CD14-positive monocyte (primary cell): ENCODE results near the gene GALNTL6. TPM values are rescaled to one million over a fixed set of nuclear protein-coding genes. Genes with fewer than 3 reads are reported as not detected.

ENCODE experiments used
- DNase-seq, 3 donors: peaks; one replicate each; pipeline ENCODE4 v3.0.0-alpha.2; 2011 to 2022
- H2AFZ ChIP-seq: 2 replicates; pipeline ENCODE4 v1.6.0; 2012; ENCODE audit warnings: mild to moderate bottlenecking, low read depth, low read length, inconsistent platforms; ENCODE audit not compliant: insufficient read depth, poor library complexity, severe bottlenecking
- H3K27ac ChIP-seq, 2 donors: 1 replicate in 1 of 2; 2 replicates in 1 of 2; pipeline ENCODE4 v1.5.1; 2012 to 2013; ENCODE audit warnings: low read length in 2 of 2, control low read depth in 1 of 2, inconsistent platforms in 1 of 2, low read depth in 1 of 2, mild to moderate bottlenecking in 1 of 2
- H3K27me3 ChIP-seq, 2 donors: one replicate each; pipeline versions ENCODE4 v1.6.0 to v1.6.1; 2011 to 2013; ENCODE audit warnings: low read length in 2 of 2; ENCODE audit not compliant: control insufficient read depth in 2 of 2, insufficient read depth in 2 of 2
- H3K36me3 ChIP-seq, 2 donors: replicated peaks in 1 of 2; 1 replicate in 1 of 2; 2 replicates in 1 of 2; pipeline versions ENCODE4 v1.5.1 to v1.6.1; 2012 to 2013; ENCODE audit warnings: low read length in 2 of 2, control low read depth in 1 of 2, inconsistent platforms in 1 of 2, mild to moderate bottlenecking in 1 of 2; ENCODE audit not compliant: insufficient read depth in 2 of 2, control insufficient read depth in 1 of 2
- H3K4me1 ChIP-seq, 2 donors: 1 replicate in 1 of 2; 2 replicates in 1 of 2; pipeline versions ENCODE4 v1.5.1 to v1.6.1; 2012 to 2013; ENCODE audit warnings: low read length in 2 of 2, control low read depth in 1 of 2, inconsistent platforms in 1 of 2, mild to moderate bottlenecking in 1 of 2, moderate library complexity in 1 of 2; ENCODE audit not compliant: insufficient read depth in 2 of 2, control insufficient read depth in 1 of 2
- H3K4me2 ChIP-seq: replicated peaks from 2 replicates; pipeline ENCODE3; 2012; ENCODE audit warnings: low read length, moderate library complexity, mild to moderate bottlenecking; ENCODE audit not compliant: poor library complexity, severe bottlenecking; ENCODE audit errors: extremely low read depth
- H3K4me3 ChIP-seq, 3 experiments: fragments of 200-600 bp in 1 of 3; sonication (generic) in 1 of 3; replicated peaks in 1 of 3; 1 replicate in 2 of 3; 2 replicates in 1 of 3; pipeline ENCODE4 v1.5.1; 2011 to 2013; ENCODE audit warnings: low read length in 3 of 3, mild to moderate bottlenecking in 3 of 3, control low read depth in 2 of 3, low read depth in 2 of 3, inconsistent platforms in 1 of 3, moderate library complexity in 1 of 3
- H3K79me2 ChIP-seq: 2 replicates; pipeline ENCODE4 v1.6.0; 2012; ENCODE audit warnings: mild to moderate bottlenecking, control low read depth, inconsistent platforms, low read length, moderate library complexity; ENCODE audit not compliant: insufficient read depth
- H3K9ac ChIP-seq: 2 replicates; pipeline ENCODE4 v1.6.0; 2017; ENCODE audit warnings: low read length, mild to moderate bottlenecking; ENCODE audit not compliant: insufficient read depth, poor library complexity, severe bottlenecking
- H3K9me3 ChIP-seq, 2 donors: replicated peaks in 1 of 2; 1 replicate in 1 of 2; 2 replicates in 1 of 2; pipeline versions ENCODE4 v1.5.1 to v1.6.1; 2012 to 2013; ENCODE audit warnings: low read length in 2 of 2, control low read depth in 1 of 2; ENCODE audit not compliant: control insufficient read depth in 1 of 2, insufficient read depth in 1 of 2
- H4K20me1 ChIP-seq: 2 replicates; pipeline ENCODE4 v1.6.0; 2012; ENCODE audit warnings: mild to moderate bottlenecking, low read length, control low read depth, moderate library complexity; ENCODE audit not compliant: insufficient read depth
- H3K27ac Mint-ChIP-seq, 7 donors: one replicate each; pipeline ENCODE4 v1.8.0; 2020; ENCODE audit warnings: mild to moderate bottlenecking in 7 of 7, mixed read lengths in 7 of 7, moderate library complexity in 6 of 7, inconsistent platforms in 2 of 7
- H3K27me3 Mint-ChIP-seq, 3 donors: one replicate each; pipeline ENCODE4 v1.8.0; 2021 to 2022; ENCODE audit warnings: low read depth in 3 of 3, mild to moderate bottlenecking in 3 of 3, mixed read lengths in 3 of 3, moderate library complexity in 3 of 3, inconsistent platforms in 1 of 3
- H3K36me3 Mint-ChIP-seq, 2 donors: one replicate each; pipeline ENCODE4 v1.8.0; 2020; ENCODE audit warnings: mixed read lengths in 2 of 2, inconsistent platforms in 1 of 2, mild to moderate bottlenecking in 1 of 2
- H3K4me1 Mint-ChIP-seq: one replicate; pipeline ENCODE4 v1.8.0; 2020; ENCODE audit warnings: mild to moderate bottlenecking, mixed read lengths
- H3K4me3 Mint-ChIP-seq, 2 donors: one replicate each; pipeline ENCODE4 v1.8.0; 2020; ENCODE audit warnings: mild to moderate bottlenecking in 2 of 2, mixed read lengths in 2 of 2, moderate library complexity in 1 of 2
- H3K9me3 Mint-ChIP-seq, 7 donors: one replicate each; pipeline ENCODE4 v1.8.0; 2020 to 2022; ENCODE audit warnings: mixed read lengths in 7 of 7, mild to moderate bottlenecking in 6 of 7, moderate library complexity in 6 of 7, inconsistent platforms in 2 of 7
- CTCF ChIP-seq: fragments of 200-600 bp; IDR thresholded peaks from one replicate; pipeline ENCODE4 v1.8.0; 2022; ENCODE audit warnings: antibody characterized with exemption, mild to moderate bottlenecking
- WGBS: methylation state at CpG from one replicate; pipeline ENCODE4 v1.1.5; 2013; ENCODE audit warnings: missing lambda C conversion rate; ENCODE audit not compliant: insufficient coverage; 5-methylcytosine and 5-hydroxymethylcytosine counted together
- intact Hi-C, 2 donors: fragments of 100-400 bp; cut with micrococcal nuclease; formaldehyde crosslinking; loops; one replicate each; pipeline versions ENCODE4 v1.15.0 to v1.15.1; 2023
- polyA plus RNA-seq, 3 donors: library from polyadenylated mRNA; depleted of rRNA in 1 of 3; unstranded in 2 of 3; stranded (reverse) in 1 of 3; fragments of 300-500 nt in 2 of 3; fragments of >200 nt in 1 of 3; fragmentation: Illumina TruSeq in 2 of 3; gene quantifications; 1 replicate in 2 of 3; 2 replicates in 1 of 3; pipeline ENCODE4 v1.2.3, GENCODE V29; 2012 to 2021

Gene GALNTL6
- polyA plus RNA-seq, 3 donors: 0.05 TPM; not detected in 2

GRCh38 chr4:172770787-172771186 is 957.6 kb downstream of the GALNTL6 start:
- Histone ChIP-seq H4K20me1 (no peaks in the 10 kb centered on the region), H3K79me2 (no peaks in the 10 kb centered on the region), H3K27me3 (no peaks in the 10 kb centered on the region), H3K9ac (no peak overlapping the region), H3K27ac (no peak overlapping the region), H3K36me3 (no peaks in the 10 kb centered on the region), H3K4me3 (no peak overlapping the region), H2AFZ (no peak overlapping the region), H3K9me3 (peaks cover 0 to 3% of the 10 kb centered on the region in 2 donors), H3K4me1 (no peaks in the 10 kb centered on the region), H3K4me2 (no peak overlapping the region)
- intact Hi-C loops: no loop called here
- Mint-ChIP-seq H3K36me3 (no peaks in the 10 kb centered on the region), H3K27ac (no peak overlapping the region), H3K27me3 (peaks cover 0 to 5% (median 0%) of the 10 kb centered on the region in 3 donors), H3K4me1 (no peaks in the 10 kb centered on the region), H3K4me3 (no peak overlapping the region), H3K9me3 (peaks cover 0 to 8% (median 3%) of the 10 kb centered on the region in 7 donors)
- TF ChIP-seq CTCF: no peak
- DNase-seq: no peak

GRCh38 chr4:172772781-172773180 is 959.6 kb downstream of the GALNTL6 start:
- Mint-ChIP-seq H3K9me3 (peaks cover 0 to 9% (median 3%) of the 10 kb centered on the region in 7 donors), H3K4me1 (no peaks in the 10 kb centered on the region), H3K36me3 (no peaks in the 10 kb centered on the region), H3K27ac (no peak overlapping the region), H3K4me3 (no peak overlapping the region), H3K27me3 (peaks cover 0 to 1% (median 0%) of the 10 kb centered on the region in 3 donors)
- Histone ChIP-seq H3K9me3 (peaks cover 0 to 3% of the 10 kb centered on the region in 2 donors), H3K4me3 (no peak overlapping the region), H3K4me1 (peaks cover 0 to 2% of the 10 kb centered on the region in 2 donors), H3K27me3 (no peaks in the 10 kb centered on the region), H3K36me3 (no peaks in the 10 kb centered on the region), H4K20me1 (no peaks in the 10 kb centered on the region), H3K9ac (no peak overlapping the region), H3K4me2 (no peak overlapping the region), H2AFZ (no peak overlapping the region), H3K79me2 (no peaks in the 10 kb centered on the region), H3K27ac (no peak overlapping the region)
- WGBS: 100% methylated on average over 1 of the region's 5 CpGs
- DNase-seq: no peak
- intact Hi-C loops: no loop called here
- no peak for TF ChIP-seq CTCF
